Measurements from ENCODE around the gene SRSF1.

The SRSF1 gene

DNA sequence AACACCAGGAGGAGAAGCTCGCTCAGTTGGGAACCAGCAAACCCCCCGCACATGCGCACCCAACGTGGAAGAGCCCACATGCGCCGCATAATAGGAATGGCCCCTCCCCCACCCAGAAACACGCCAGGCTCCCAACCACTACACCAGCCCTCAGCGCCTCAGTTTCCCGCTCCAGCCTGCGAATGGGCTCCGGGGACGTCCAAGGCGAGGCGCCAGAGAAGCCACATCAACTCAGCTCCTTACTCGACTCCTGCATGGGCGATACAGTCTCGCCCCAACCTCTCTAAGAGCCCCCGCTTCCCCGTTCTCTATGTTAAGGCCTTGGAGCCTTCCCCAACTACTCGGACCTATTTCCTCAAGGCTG, 504 bp downstream of the SRSF1 start:
- peaks cover 28% of the 10 kb centered on the region for H3K36me3 ChIP-seq (ENCODE audit: control insufficient read depth, insufficient read depth, low read length)
- no peaks in the 10 kb centered on the region for H3K27me3 ChIP-seq (ENCODE audit: control insufficient read depth, insufficient read depth, low read length)
- peaks cover 13% of the 10 kb centered on the region for H3K4me1 ChIP-seq (ENCODE audit: control insufficient read depth, insufficient read depth, low read length)
- H3K9ac ChIP-seq (ENCODE audit: low read depth, low read length), result peak overlapping the region; percentile 100
- peak overlapping the region; percentile 98 for H3K4me3 ChIP-seq (ENCODE audit: low read depth, low read length)
- H3K9me3 ChIP-seq (ENCODE audit: control insufficient read depth, insufficient read depth, low read length), result no peaks in the 10 kb centered on the region

DNA sequence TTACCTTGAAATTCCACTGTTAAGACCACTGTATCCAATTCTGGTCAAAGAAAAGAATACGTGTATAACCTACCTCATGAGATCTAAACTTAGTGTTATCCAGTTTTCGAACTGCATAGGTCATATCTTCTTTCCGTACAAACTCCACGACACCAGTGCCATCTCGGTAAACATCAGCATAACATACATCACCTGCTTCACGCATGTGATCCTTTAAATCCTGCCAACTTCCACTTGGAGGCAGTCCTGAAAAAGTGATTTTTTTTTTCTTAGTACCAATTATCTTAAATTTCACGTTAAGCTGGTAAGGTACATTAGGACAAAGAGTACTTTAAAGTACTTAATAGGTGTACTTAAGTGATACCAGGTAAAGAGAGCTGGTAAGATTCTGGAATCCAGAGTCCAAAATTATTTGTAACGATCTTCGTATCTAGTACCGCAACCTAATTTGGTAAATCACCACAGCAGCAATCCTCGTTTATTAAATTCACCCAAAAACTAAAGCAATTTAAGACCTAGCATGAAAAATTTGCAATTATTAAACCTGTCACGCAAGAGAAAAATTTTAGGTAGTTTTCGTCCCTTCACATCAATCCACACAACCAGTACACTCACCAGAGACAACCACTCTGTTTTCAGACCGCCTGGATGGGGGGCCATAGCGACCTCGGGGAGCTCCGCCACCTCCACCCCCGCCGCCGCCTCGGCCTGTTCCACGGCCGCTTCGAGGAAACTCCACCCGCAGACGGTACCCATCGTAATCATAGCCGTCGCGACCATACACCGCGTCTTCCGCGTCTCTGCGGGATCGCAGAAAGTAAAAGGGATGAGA, 1.1 kb downstream of the SRSF1 start:
- peak overlapping the region; percentile 98 for H3K4me3 ChIP-seq (ENCODE audit: low read depth, low read length)
- H3K4me1 ChIP-seq (ENCODE audit: control insufficient read depth, insufficient read depth, low read length), result peaks cover 13% of the 10 kb centered on the region
- H3K27me3 ChIP-seq (ENCODE audit: control insufficient read depth, insufficient read depth, low read length), result no peaks in the 10 kb centered on the region
- H3K36me3 ChIP-seq (ENCODE audit: control insufficient read depth, insufficient read depth, low read length), result peaks cover 28% of the 10 kb centered on the region
- peak overlapping the region; percentile 100 for H3K9ac ChIP-seq (ENCODE audit: low read depth, low read length)
- no peaks in the 10 kb centered on the region for H3K9me3 ChIP-seq (ENCODE audit: control insufficient read depth, insufficient read depth, low read length)

DNA sequence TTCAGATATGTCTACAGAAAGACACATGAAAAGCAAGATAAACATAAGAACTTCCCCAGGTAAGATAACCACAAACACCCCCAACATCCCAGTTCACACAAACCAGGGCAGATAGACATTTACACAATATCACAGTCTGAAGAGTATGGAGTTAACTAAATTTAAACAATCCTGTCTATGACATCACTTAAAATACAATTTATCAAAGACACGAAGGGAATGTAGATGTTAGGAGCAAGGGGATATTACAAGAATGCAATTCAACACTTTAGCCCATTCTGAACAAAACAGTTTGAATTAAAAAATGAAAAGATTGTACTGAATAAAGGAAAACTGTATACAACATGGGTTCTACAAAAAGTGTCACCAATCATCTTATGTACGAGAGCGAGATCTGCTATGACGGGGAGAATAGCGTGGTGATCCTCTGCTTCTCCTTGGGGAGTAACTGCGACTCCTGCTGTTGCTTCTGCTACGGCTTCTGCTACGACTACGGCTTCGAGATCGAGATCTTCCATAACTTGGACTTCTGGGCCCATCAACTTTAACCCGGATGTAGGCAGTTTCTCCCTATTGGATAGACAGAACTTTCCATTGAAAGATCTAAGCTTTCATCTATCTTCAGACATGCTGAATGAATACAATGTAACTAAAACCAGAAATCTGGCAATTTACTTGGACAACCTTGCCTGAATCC, 1.9 kb downstream of the SRSF1 start:
- peak overlapping the region; percentile 98 for H3K4me3 ChIP-seq (ENCODE audit: low read depth, low read length)
- peaks cover 28% of the 10 kb centered on the region for H3K36me3 ChIP-seq (ENCODE audit: control insufficient read depth, insufficient read depth, low read length)
- H3K27me3 ChIP-seq (ENCODE audit: control insufficient read depth, insufficient read depth, low read length), result no peaks in the 10 kb centered on the region
- H3K4me1 ChIP-seq (ENCODE audit: control insufficient read depth, insufficient read depth, low read length), result peaks cover 13% of the 10 kb centered on the region
- no peaks in the 10 kb centered on the region for H3K9me3 ChIP-seq (ENCODE audit: control insufficient read depth, insufficient read depth, low read length)
- H3K9ac ChIP-seq (ENCODE audit: low read depth, low read length), result peak overlapping the region; percentile 100

DNA sequence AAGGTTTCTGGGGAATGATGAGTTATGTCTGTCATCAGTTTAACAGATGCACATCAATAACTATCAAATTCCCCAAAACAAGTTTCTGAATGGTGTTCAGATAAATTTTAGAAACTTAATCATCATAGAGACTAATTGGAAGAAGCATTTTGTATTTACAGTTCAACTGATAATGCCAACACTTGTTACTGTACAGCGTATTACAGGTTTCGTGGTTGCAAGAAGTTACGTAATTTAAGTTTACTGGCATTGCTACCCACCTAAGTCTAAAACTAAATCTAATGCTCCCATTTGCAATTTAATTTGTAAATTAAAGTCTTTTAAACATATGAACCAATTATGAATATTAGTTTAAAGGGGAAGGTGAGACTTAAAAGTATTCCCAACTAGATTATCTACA, 3.0 kb downstream of the SRSF1 start:
- H3K36me3 ChIP-seq (ENCODE audit: control insufficient read depth, insufficient read depth, low read length), result peaks cover 28% of the 10 kb centered on the region
- no peak overlapping the region for H3K9ac ChIP-seq (ENCODE audit: low read depth, low read length)
- peaks cover 13% of the 10 kb centered on the region for H3K4me1 ChIP-seq (ENCODE audit: control insufficient read depth, insufficient read depth, low read length)
- no peaks in the 10 kb centered on the region for H3K9me3 ChIP-seq (ENCODE audit: control insufficient read depth, insufficient read depth, low read length)
- no peaks in the 10 kb centered on the region for H3K27me3 ChIP-seq (ENCODE audit: control insufficient read depth, insufficient read depth, low read length)
- no peak overlapping the region for H3K4me3 ChIP-seq (ENCODE audit: low read depth, low read length)

DNA sequence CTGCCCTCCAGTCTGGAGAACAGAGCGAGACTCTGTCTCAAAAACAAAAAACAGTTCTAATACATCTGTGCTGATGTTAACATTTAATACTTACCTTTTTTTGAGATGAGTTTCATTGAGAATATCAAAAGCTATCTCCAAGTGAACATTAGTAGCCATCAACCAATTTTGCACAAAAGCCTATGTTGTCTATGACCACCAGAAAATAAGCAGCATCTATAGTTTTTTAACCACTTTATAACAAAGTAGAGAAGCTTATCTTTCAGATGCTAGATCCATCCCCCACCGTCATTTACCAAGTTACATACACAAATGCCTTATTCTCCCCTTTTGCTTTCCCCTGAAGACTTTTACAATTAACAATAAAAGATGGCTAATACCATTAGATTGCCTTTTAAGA, 4.1 kb downstream of the SRSF1 start:
- no peak overlapping the region for H3K9ac ChIP-seq (ENCODE audit: low read depth, low read length)
- H3K4me3 ChIP-seq (ENCODE audit: low read depth, low read length), result no peak overlapping the region
- no peaks in the 10 kb centered on the region for H3K27me3 ChIP-seq (ENCODE audit: control insufficient read depth, insufficient read depth, low read length)
- peaks cover 28% of the 10 kb centered on the region for H3K36me3 ChIP-seq (ENCODE audit: control insufficient read depth, insufficient read depth, low read length)
- H3K9me3 ChIP-seq (ENCODE audit: control insufficient read depth, insufficient read depth, low read length), result no peaks in the 10 kb centered on the region
- H3K4me1 ChIP-seq (ENCODE audit: control insufficient read depth, insufficient read depth, low read length), result peaks cover 13% of the 10 kb centered on the region

DNA sequence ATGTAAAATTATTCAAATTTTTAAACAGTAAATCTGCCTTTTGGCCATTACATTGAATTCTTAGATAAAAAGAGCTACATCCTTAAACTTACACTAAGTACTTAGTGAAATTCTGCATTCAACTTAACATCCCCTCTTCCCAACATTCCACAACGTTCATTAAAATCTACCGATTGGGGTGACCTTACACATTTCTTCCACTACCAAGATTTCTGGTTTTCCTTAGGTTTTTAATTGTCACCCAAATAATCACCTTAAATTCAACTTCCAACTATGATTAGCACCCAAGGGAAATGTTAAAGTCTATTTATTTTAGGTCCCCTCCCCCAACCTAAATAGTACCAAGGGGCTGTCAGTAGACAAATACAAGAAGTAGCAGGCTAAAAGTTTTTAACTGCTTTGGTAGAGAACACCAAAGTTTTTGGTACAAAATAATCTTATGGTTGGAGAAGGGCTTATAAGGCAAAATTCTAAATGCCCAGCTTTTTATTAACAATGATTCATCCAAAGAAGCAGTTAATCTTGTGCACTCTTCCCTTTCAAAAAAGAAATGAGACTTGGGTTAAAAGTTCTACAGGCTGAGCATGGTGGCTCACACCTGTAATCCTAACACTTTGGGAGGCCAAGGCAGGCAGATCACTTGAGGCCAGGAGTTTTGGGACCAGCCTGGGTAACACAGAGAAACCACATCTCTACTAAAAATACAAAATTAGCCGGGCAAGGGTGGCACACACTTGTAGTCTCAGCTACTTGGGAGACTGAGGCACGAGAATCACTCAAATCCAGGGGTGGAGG, 4.7 kb downstream of the SRSF1 start:
- Histone ChIP-seq H3K4me3 (ENCODE audit: low read depth, low read length) (no peak overlapping the region), H3K4me1 (ENCODE audit: control insufficient read depth, insufficient read depth, low read length) (peaks cover 13% of the 10 kb centered on the region), H3K27me3 (ENCODE audit: control insufficient read depth, insufficient read depth, low read length) (no peaks in the 10 kb centered on the region), H3K9ac (ENCODE audit: low read depth, low read length) (no peak overlapping the region), H3K9me3 (ENCODE audit: control insufficient read depth, insufficient read depth, low read length) (no peaks in the 10 kb centered on the region), H3K36me3 (ENCODE audit: control insufficient read depth, insufficient read depth, low read length) (peaks cover 28% of the 10 kb centered on the region)

DNA sequence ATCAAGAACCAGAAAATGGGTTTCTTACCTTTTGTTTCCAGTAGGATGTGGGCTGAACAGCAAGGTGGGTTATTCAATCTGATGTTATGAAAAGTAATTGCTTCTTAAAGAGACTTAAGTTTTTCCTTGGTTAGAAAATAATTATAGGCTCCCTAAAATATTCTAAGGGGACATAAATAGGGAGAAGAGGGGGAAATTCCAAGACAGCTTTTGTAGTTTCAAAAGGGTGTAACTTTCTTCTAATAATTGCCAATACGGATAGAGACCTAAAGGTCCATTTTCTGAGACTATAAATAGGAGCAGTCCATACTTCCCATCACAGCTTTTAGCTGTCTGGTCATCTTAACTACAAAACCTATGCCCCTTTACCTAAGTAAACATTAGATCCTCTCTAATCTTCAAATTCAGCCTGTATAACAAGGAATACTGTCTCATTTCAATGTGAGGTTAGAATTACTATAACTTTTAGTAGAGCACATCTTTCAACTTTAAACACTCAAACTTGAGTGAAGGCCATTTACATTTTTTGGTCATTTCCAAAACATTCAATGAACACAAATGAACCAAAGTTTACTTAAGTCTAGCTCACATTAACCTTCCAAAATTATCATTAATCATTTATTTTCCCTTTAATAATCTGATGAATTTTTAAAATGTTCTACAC, 5.5 kb downstream of the SRSF1 start:
- Histone ChIP-seq H3K27me3 (ENCODE audit: control insufficient read depth, insufficient read depth, low read length) (no peaks in the 10 kb centered on the region), H3K36me3 (ENCODE audit: control insufficient read depth, insufficient read depth, low read length) (peaks cover 28% of the 10 kb centered on the region), H3K4me1 (ENCODE audit: control insufficient read depth, insufficient read depth, low read length) (peaks cover 13% of the 10 kb centered on the region), H3K4me3 (ENCODE audit: low read depth, low read length) (no peak overlapping the region), H3K9me3 (ENCODE audit: control insufficient read depth, insufficient read depth, low read length) (no peaks in the 10 kb centered on the region), H3K9ac (ENCODE audit: low read depth, low read length) (no peak overlapping the region)

DNA sequence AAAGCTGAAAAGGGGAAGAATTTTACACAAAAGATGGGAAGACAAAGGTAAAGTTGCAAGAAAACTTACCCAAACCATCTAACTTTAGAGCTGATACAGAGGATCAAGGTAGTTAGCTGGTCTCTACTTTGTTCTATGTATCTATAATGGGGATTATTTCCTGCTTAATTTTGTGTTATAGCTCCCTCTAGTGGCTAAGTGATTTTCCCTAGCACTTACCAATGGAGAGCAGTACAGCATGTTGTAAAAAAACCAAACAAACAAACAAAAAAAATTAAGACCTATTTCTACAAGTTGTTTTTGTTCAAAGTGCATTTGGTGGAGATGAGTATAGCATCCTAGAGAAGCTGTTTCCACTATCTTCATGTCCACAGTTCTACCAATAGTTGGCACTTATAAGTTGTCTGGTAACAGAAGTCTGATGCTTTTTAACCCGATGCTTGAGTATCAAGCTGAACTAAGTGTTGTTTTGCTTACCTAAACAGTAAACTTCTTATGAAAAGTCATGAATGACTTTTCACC, 7.5 kb downstream of the SRSF1 start:
- no peaks in the 10 kb centered on the region for H3K27me3 ChIP-seq (ENCODE audit: control insufficient read depth, insufficient read depth, low read length)
- peaks cover 14% of the 10 kb centered on the region for H3K36me3 ChIP-seq (ENCODE audit: control insufficient read depth, insufficient read depth, low read length)
- H3K9ac ChIP-seq (ENCODE audit: low read depth, low read length), result no peak overlapping the region
- H3K9me3 ChIP-seq (ENCODE audit: control insufficient read depth, insufficient read depth, low read length), result no peaks in the 10 kb centered on the region
- no peak overlapping the region for H3K4me3 ChIP-seq (ENCODE audit: low read depth, low read length)
- H3K4me1 ChIP-seq (ENCODE audit: control insufficient read depth, insufficient read depth, low read length), result peaks cover 7% of the 10 kb centered on the region

DNA sequence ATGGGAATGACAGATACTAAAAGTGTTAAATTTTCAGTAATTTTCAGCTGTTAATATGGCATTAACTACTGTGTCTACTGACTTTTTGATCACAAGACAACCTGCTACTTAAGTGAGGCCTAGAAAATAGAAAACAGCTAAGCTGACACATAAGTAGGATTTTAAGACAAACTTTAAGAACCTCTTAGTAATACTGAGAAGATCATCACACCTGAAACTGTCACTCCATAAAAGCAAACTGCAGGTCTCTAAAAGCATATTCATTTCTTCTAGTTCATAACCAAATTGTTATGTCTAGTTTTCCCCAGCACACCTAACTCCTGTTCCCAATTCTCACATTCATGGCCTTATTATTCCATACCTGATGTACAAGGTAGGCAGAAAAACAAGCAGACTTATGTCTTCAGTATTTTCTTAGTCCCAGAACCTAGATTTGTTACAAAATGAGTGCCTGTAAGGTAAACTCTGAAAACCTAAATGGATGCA, 8.0 kb downstream of the SRSF1 start:
- peaks cover 8% of the 10 kb centered on the region for H3K4me1 ChIP-seq (ENCODE audit: control insufficient read depth, insufficient read depth, low read length)
- no peaks in the 10 kb centered on the region for H3K9me3 ChIP-seq (ENCODE audit: control insufficient read depth, insufficient read depth, low read length)
- H3K4me3 ChIP-seq (ENCODE audit: low read depth, low read length), result no peak overlapping the region
- no peaks in the 10 kb centered on the region for H3K27me3 ChIP-seq (ENCODE audit: control insufficient read depth, insufficient read depth, low read length)
- H3K9ac ChIP-seq (ENCODE audit: low read depth, low read length), result no peak overlapping the region
- H3K36me3 ChIP-seq (ENCODE audit: control insufficient read depth, insufficient read depth, low read length), result peaks cover 9% of the 10 kb centered on the region

DNA sequence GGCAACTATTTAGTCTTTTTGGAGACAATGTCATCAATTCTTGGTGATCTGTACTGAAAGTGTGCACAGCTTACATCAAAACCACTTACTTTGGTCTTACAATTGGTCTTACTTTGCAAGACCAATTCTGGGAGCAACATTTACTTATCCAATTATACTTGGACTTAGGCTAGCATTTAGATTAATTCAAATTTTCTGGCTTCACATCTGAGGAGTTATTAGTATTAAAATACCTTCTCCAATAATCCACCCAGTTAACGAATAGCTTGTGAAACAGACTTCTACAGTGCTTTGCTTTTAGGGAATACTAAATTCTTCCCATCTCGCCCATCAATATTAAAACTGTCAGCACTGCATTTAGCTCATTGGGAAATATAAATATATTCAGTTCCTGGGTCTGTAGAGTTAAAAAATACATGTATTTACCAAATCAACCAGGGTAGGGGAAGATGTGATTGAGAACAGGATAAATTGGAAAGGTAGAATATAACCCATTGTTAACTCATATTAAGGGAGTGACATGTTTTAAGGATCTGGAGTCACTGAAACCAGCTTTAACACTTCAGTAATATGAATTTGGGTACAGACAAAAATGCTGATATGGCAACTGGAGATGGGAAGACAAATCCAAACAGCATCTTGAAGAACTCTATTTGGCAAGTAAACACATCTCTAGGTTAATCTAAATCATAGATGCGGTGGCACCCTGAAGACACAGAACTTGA, 9.8 kb downstream of the SRSF1 start:
- H3K27me3 ChIP-seq (ENCODE audit: control insufficient read depth, insufficient read depth, low read length), result no peaks in the 10 kb centered on the region
- peaks cover 10% of the 10 kb centered on the region for H3K4me1 ChIP-seq (ENCODE audit: control insufficient read depth, insufficient read depth, low read length)
- no peaks in the 10 kb centered on the region for H3K9me3 ChIP-seq (ENCODE audit: control insufficient read depth, insufficient read depth, low read length)
- no peaks in the 10 kb centered on the region for H3K36me3 ChIP-seq (ENCODE audit: control insufficient read depth, insufficient read depth, low read length)
- H3K9ac ChIP-seq (ENCODE audit: low read depth, low read length), result no peak overlapping the region
- H3K4me3 ChIP-seq (ENCODE audit: low read depth, low read length), result no peak overlapping the region

All from iPS-15b (cell line).